ENCODE data around the gene ADGRE2.
A peak's percentile ranks its signal among the peaks of the same experiment; 100 is the strongest.
"Not testable (repeated sequence)": the region's sequence is repeated elsewhere in the genome, so short reads cannot be mapped to it uniquely, and the experiment has no call there.

ADGRE2 gene

DNA sequence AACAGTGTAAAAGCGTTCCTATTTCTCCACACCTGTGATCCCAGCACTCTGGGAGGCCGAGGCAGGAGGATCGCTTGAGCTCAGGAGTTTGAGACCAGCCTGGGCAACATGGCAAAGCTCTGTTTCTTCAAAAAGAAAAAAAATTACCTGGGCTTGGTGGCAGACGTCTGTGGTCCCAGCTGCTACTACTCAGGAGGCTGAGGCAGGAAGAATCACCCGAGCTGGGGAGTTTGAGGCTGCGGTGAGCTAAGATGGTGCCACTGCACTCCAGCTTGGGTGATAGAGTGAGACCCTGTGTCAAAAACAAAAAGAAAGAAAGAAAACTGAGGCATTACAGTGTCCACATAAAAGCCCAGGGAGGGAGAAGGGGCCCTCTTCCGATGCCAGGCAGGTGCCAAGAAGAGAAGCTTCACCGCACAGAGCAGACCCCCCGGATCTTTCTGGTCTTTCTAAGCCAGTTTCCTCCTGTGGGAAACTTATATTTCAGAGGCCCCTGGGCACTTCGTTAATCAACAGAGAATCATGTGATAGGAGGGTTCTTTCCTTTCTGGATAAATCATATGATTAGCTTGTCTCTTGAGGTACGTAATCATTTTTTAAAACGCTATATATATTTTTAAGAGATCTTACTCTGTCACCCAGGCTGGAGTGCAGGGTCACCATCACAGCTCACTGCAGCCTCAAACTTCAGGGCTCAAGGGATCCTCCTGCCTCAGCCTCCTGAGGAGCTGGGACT, at the start of gene ADGRE2:
TSS of gene ADGRE2 (minus strand) at position 451 of the 736 bp plus-strand sequence. CDS start 1,804 bp downstream, outside the sequence.
- DNase-seq (ENCODE audit: low read depth); H3K4me3 ChIP-seq (replicated peaks; ENCODE audit: low read depth, low read length): not testable (repeated sequence)

DNA sequence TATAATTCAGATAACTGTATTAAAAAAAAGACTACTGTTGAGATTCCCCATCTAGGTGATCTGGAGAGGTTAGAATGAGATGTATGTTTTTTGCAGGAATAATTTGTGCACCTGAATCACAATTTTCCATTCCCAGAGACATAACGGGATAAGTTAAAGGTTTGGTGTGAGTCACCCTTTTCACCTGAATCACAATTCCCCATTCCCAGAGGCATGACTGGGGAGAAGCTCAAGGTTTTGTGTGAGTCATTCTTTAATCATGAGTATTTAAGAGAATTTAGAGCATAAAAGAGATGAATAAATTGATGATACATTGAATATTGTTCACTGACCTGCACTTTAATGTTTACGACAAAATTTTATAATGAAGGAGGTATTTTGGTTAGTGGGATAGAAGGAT, 47.6 kb upstream of the ADGRE2 start:
- TF ChIP-seq, protein P1, sequence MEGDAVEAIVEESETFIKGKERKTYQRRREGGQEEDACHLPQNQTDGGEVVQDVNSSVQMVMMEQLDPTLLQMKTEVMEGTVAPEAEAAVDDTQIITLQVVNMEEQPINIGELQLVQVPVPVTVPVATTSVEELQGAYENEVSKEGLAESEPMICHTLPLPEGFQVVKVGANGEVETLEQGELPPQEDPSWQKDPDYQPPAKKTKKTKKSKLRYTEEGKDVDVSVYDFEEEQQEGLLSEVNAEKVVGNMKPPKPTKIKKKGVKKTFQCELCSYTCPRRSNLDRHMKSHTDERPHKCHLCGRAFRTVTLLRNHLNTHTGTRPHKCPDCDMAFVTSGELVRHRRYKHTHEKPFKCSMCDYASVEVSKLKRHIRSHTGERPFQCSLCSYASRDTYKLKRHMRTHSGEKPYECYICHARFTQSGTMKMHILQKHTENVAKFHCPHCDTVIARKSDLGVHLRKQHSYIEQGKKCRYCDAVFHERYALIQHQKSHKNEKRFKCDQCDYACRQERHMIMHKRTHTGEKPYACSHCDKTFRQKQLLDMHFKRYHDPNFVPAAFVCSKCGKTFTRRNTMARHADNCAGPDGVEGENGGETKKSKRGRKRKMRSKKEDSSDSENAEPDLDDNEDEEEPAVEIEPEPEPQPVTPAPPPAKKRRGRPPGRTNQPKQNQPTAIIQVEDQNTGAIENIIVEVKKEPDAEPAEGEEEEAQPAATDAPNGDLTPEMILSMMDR (IDR thresholded peaks at IDR 0.05; ENCODE audit: low read length, missing control alignments): no peak
- H3K4me3 ChIP-seq (replicated peaks; ENCODE audit: low read depth, low read length): no peak overlapping the region
- DNase-seq (ENCODE audit: low read depth): no peak

DNA sequence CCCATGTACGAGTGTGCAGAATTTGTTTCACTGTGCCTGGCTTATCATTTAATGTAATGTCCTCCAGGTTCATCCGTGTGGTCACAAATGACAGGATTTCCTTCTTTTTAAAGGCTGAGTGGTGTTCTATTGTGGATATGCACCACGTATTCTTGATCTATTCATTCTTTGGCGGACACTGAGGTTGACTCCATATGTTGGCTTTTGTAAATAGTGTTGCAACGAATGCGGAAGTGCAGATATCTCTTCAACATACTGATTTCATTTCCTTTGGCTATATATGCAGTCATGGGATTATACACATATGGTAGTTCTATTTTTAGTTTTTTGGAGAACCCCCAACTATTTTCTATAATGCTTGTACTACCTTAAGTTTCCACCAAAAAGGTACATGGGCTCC, 43.6 kb upstream of the ADGRE2 start:
- TF ChIP-seq, protein P1 (IDR thresholded peaks at IDR 0.05; ENCODE audit: low read length, missing control alignments): no peak
- peak; percentile 5 for DNase-seq (ENCODE audit: low read depth)
- no peak overlapping the region for H3K4me3 ChIP-seq (replicated peaks; ENCODE audit: low read depth, low read length)

GRCh38 chr19:14818588-14818987, 40.2 kb upstream of the ADGRE2 start:
- no peak for DNase-seq (ENCODE audit: low read depth)
- no peak overlapping the region for H3K4me3 ChIP-seq (replicated peaks; ENCODE audit: low read depth, low read length)
- TF ChIP-seq, protein P1 (IDR thresholded peaks at IDR 0.05; ENCODE audit: low read length, missing control alignments): no peak

DNA sequence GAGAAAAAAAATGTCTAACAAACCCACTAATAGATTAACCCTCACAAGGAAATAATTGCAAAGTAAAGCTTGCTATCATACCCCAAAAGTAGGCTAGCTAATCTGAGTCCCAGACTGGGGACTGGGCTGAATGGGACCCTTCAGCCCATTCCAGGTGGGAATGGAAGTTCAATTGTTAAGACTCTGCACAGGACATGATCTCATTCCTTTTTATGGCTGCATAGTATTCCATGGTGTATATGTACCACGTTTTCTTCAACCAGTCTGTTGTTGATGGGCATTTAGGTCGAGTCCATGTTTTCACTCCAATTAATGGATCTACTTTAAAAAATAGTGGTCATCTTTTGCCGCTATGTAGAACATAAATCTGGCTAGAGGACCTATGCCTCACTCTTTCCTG, 38.7 kb upstream of the ADGRE2 start:
- TF ChIP-seq, protein P1 (IDR thresholded peaks at IDR 0.05; ENCODE audit: low read length, missing control alignments): no peak
- no peak for DNase-seq (ENCODE audit: low read depth)
- H3K4me3 ChIP-seq (replicated peaks; ENCODE audit: low read depth, low read length): no peak overlapping the region

- H3K4me3 ChIP-seq (replicated peaks; ENCODE audit: low read depth, low read length): no peak overlapping the region
- no peak for DNase-seq (ENCODE audit: low read depth)
- TF ChIP-seq, protein P1 (IDR thresholded peaks at IDR 0.05; ENCODE audit: low read length, missing control alignments): no peak
These were observed 36.8 kb upstream of the ADGRE2 start for GRCh38 chr19:14814982-14815652.

DNA sequence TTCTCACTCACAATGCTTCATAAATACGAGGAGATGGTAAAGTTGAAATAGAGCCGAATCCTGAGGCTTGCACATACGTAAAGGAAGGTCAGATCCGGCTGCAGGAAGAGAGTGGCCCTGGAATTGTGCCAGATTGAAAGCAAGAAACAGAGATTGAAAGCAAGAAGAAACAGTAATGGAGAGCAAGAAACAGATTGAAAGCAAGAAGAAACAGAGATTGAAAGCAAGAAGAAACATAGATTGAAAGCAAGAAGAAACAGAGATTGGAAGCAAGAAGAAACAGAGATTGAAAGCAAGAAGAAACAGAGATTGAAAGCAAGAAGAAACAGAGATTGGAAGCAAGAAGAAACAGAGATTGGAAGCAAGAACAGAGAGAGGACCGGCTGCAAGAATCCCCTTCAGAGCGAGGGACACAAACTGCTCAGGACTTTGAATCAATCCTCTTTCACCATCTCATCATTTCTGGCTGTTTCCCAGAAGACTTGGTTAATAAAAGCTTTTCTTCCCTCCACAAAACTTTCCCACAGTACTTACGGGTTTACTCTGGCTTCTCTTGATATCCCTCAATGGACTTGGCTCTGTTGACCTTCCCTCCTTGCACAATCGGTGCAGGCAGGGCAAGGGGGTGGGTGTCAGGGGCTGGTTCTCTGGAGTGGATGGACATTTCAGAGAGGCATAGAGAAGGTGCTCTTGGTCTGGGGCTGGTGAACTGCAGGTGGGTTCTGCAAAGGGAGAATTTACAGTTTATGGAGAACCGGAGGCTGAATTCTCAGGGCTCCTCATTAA, 31.1 kb upstream of the ADGRE2 start:
- DNase-seq (ENCODE audit: low read depth): no peak
- TF ChIP-seq, protein P1 (IDR thresholded peaks at IDR 0.05; ENCODE audit: low read length, missing control alignments): no peak
- H3K4me3 ChIP-seq (replicated peaks; ENCODE audit: low read depth, low read length): no peak overlapping the region

All from fibroblast of pulmonary artery (primary cell).